ENCODE data around the gene DNAH8. TPM values are rescaled to one million over a fixed set of nuclear protein-coding genes. Genes with fewer than 3 reads are reported as not detected.

DNAH8 gene
- total RNA-seq, 4 donors from 2014 or later, result not detected

- DNase-seq (no peak), ATAC-seq (no peak)
- intact Hi-C loops (cut with DNase I; ENCODE audit: low total_unique reads), result no loop called here
- Histone ChIP-seq H3K4me3 (no peak overlapping the region), H3K27ac (no peak overlapping the region), H3K27me3 (no peaks in the 10 kb centered on the region), H3K4me1 (no peaks in the 10 kb centered on the region), H3K9me3 (no peaks in the 10 kb centered on the region), H3K36me3 (no peaks in the 10 kb centered on the region)
- TF ChIP-seq CTCF (IDR thresholded peaks at IDR 0.05 in 4 of 5, conservative IDR thresholded peaks at IDR 0.05 in 1 of 5), result no peak
- no peak for TF ChIP-seq POLR2A (IDR thresholded peaks at IDR 0.05)
- in situ Hi-C loops (cut with MboI; ENCODE audit: low sequenced_read_pairs in 4 of 4), result no loop called here
Observed at GRCh38 chr6:39075010-39075686, 360.0 kb downstream of the DNAH8 start.

DNA sequence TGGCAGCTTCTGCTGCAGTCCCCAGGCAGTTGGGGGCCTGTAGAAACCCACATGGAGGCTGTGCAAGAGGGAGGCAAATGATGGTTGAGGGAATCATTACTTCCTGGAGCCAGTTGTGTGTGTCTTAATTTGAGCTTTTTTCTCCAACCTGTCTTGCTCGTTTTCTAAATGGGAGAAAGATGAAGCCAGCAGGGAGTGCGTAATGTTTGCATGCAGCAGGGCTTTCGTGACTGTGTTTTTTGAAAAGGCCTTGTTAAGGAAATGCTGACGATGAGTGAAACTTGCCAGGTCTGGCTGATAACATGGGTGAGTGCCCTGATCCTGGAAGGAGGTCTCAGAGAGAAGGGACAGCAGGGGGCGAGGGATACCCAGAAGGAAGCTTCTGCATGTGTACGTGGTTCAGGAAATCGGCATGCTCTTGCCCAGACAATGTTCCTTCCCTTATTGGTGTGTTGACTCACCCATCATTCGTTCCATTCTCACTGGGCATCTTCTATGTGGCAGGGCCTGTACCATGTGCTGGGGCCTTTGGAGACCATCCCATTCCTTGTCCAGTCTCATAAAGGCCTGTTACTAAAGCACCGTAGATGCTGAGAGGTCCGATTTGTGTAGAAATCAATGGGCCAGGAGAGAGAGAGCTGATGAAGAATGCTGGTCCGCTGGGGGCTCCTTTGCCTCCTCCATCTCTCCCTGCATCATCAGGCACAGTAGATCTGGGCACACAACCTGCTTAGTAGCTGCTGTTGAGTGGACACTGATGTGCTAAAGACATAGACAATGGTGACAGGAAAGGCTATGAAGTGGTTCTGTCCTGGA is 360.9 kb downstream of the DNAH8 start:
- in situ Hi-C loops (cut with MboI; ENCODE audit: low sequenced_read_pairs in 4 of 4), result no loop called here
- no peaks in the 10 kb centered on the region for H3K9me3 ChIP-seq

DNA sequence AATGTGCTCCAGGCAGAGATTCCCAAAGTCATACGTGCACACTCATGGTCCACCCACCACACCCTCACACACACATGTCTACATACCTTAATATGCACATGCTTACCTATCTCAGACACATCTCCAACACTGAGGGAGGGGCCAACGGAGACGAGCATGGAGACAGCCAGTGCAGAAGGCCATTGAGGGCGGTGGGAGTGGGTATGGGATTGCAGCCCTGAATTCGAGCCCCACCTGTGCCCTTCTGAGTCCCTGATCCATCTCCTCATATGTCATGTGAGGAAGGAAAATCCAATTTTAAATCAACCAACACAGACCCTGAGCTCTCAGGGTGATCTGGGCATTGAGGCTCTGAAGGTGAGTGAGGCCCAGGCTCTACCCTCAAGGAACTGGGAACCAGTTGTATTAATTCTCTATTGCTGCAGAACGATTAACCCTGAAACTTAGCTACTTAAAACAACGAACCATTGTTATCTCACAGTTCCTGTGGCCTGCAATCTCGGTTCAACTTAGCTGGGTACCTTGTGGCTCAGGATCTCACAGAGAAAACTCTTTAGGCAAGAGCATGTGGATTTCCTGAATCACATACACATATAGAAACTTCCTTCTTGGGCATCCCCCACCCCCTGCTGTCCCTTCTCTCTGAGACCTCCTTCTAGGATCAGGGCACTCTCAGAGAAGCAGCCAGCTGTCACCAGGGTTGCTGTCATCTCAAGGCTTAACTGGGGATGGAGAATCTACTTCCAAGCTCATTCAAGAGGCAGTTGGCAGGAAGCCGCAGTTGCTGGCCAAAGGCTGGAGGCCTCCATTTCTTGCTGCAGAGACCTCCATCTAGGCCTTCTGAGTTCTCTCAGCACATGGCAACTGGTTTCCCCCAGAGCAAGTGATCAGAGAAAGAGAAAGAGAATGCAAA is 361.8 kb downstream of the DNAH8 start:
- in situ Hi-C loops (cut with MboI; ENCODE audit: low sequenced_read_pairs in 4 of 4) (no loop called here), intact Hi-C loops (cut with DNase I; ENCODE audit: low total_unique reads) (no loop called here)
- TF ChIP-seq POLR2A (IDR thresholded peaks at IDR 0.05) (no peak), CTCF (IDR thresholded peaks at IDR 0.05 in 4 of 5, conservative IDR thresholded peaks at IDR 0.05 in 1 of 5) (no peak)
- H3K36me3 ChIP-seq, result no peaks in the 10 kb centered on the region
- H3K4me3 ChIP-seq, result no peak overlapping the region
- DNase-seq, result no peak
- no peak overlapping the region for H3K27ac ChIP-seq
- no peaks in the 10 kb centered on the region for H3K27me3 ChIP-seq
- no peak for ATAC-seq
- no peaks in the 10 kb centered on the region for H3K9me3 ChIP-seq
- H3K4me1 ChIP-seq, result no peaks in the 10 kb centered on the region

More for the DNA sequence above, 360.9 kb downstream of the DNAH8 start:
- H3K36me3 ChIP-seq, result no peaks in the 10 kb centered on the region
- intact Hi-C loops (cut with DNase I; ENCODE audit: low total_unique reads), result no loop called here
- H3K27ac ChIP-seq, result no peak overlapping the region
- TF ChIP-seq CTCF (IDR thresholded peaks at IDR 0.05 in 4 of 5, conservative IDR thresholded peaks at IDR 0.05 in 1 of 5) (no peak), POLR2A (IDR thresholded peaks at IDR 0.05) (no peak)
- H3K27me3 ChIP-seq, result no peaks in the 10 kb centered on the region
- ATAC-seq (no peak), DNase-seq (no peak)
- no peak overlapping the region for H3K4me3 ChIP-seq
- no peaks in the 10 kb centered on the region for H3K4me1 ChIP-seq

GRCh38 chr6:39077882-39078594 is 362.9 kb downstream of the DNAH8 start:
- no peaks in the 10 kb centered on the region for H3K9me3 ChIP-seq
- intact Hi-C loops (cut with DNase I; ENCODE audit: low total_unique reads), result no loop called here
- TF ChIP-seq CTCF (IDR thresholded peaks at IDR 0.05 in 4 of 5, conservative IDR thresholded peaks at IDR 0.05 in 1 of 5) (no peak), POLR2A (IDR thresholded peaks at IDR 0.05) (no peak)
- H3K4me3 ChIP-seq, result no peak overlapping the region
- H3K27me3 ChIP-seq, result no peaks in the 10 kb centered on the region
- no peaks in the 10 kb centered on the region for H3K36me3 ChIP-seq
- ATAC-seq, result no peak
- DNase-seq, result no peak
- in situ Hi-C loops (cut with MboI; ENCODE audit: low sequenced_read_pairs in 4 of 4), result no loop called here
- no peak overlapping the region for H3K27ac ChIP-seq
- no peaks in the 10 kb centered on the region for H3K4me1 ChIP-seq

Measured in gastrocnemius medialis (tissue), 4 donors.